WERI-Rb-1 (cell line): ENCODE measurements around the gene GLUL.

Experiments
- DNase-seq: peaks from one replicate; pipeline ENCODE4 v3.0.0-alpha.2; 2020
- H3K27ac ChIP-seq: fragments of 250-450 bp; sonication (Bioruptor Pico); 2 replicates; pipeline ENCODE4 v1.5.1; 2020; ENCODE audit warnings: mild to moderate bottlenecking, moderate library complexity
- H3K27me3 ChIP-seq: fragments of 250-450 bp; sonication (Bioruptor Pico); 2 replicates; pipeline ENCODE4 v1.5.1; 2021; ENCODE audit warnings: mild to moderate bottlenecking, low read depth, moderate library complexity; ENCODE audit not compliant: insufficient read depth, severe bottlenecking
- H3K36me3 ChIP-seq: fragments of 250-450 bp; sonication (Bioruptor Pico); 2 replicates; pipeline ENCODE4 v1.5.1; 2020; ENCODE audit warnings: mild to moderate bottlenecking, moderate library complexity
- H3K4me3 ChIP-seq: 2 replicates; pipeline ENCODE4 v1.5.1; 2011; ENCODE audit warnings: low read depth, mild to moderate bottlenecking, control low read depth, low read length
- H3K9me3 ChIP-seq: fragments of 250-450 bp; sonication (Bioruptor Pico); 2 replicates; pipeline ENCODE4 v1.5.1; 2021; ENCODE audit warnings: mild to moderate bottlenecking, moderate library complexity; ENCODE audit not compliant: severe bottlenecking
- TF ChIP-seq, protein P1 (sequence below): IDR thresholded peaks from 2 replicates; pipeline ENCODE4 v1.5.1; 2011; ENCODE audit warnings: low read depth, mild to moderate bottlenecking, control low read depth, inconsistent platforms, low read length

The GLUL gene

DNA sequence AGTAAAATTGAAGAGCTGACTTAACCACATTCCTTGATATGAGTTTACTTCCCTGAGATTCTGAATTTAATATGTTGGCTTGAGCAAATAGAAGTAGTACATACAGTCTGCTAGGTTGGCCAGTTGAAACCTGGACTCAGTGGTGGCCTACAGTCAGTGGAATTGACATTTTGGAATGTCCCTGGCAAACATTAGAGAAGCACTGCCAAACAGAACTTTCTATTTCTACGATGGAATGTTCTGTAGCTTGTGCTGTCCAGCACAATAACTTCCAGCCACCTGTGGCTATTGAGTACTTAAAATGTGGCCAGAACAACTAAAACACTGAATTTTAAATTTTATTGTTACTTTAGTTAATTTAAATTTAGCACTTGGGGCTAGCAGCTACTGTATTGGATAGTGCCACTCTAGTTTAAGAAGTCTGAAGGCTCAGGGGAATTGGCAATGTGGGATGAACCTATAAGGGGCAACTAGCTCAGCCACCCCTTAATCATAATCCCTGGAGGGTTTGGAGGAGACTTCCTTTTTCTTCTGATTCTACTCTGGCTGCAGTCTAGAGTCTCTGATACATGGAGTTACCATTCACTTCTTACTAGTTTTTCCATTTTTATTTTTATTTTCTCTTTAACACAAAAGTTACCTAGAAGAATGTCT, 19.2 kb upstream of the GLUL start:
- no peaks in the 10 kb centered on the region for H3K27me3 ChIP-seq
- no peak overlapping the region for H3K4me3 ChIP-seq
- TF ChIP-seq, protein P1, sequence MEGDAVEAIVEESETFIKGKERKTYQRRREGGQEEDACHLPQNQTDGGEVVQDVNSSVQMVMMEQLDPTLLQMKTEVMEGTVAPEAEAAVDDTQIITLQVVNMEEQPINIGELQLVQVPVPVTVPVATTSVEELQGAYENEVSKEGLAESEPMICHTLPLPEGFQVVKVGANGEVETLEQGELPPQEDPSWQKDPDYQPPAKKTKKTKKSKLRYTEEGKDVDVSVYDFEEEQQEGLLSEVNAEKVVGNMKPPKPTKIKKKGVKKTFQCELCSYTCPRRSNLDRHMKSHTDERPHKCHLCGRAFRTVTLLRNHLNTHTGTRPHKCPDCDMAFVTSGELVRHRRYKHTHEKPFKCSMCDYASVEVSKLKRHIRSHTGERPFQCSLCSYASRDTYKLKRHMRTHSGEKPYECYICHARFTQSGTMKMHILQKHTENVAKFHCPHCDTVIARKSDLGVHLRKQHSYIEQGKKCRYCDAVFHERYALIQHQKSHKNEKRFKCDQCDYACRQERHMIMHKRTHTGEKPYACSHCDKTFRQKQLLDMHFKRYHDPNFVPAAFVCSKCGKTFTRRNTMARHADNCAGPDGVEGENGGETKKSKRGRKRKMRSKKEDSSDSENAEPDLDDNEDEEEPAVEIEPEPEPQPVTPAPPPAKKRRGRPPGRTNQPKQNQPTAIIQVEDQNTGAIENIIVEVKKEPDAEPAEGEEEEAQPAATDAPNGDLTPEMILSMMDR = no peak
- H3K9me3 ChIP-seq = no peaks in the 10 kb centered on the region
- H3K27ac ChIP-seq = no peak overlapping the region
- DNase-seq = no peak
- H3K36me3 ChIP-seq = no peaks in the 10 kb centered on the region

DNA sequence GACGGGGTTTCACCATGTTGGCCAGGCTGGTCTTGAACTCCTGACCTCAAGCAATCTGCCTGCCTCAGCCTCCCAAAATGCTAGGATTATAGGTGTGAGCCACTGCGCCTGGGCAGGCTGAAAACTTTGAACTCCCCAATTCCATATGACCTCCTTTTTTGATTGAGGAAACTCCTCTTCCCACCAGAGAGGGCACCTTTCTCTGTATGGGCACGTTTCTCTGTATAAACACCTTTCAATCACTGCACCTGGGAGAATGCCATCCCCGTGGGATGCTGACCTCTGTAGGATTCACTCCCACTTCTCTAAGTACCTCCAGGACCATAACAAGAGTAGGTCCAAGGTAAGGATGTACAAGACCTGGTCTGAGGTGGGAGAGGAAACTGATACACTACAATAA, 18.5 kb upstream of the GLUL start:
- H3K36me3 ChIP-seq = no peaks in the 10 kb centered on the region
- no peak for DNase-seq
- TF ChIP-seq, protein P1 = no peak
- no peaks in the 10 kb centered on the region for H3K27me3 ChIP-seq
- H3K9me3 ChIP-seq = no peaks in the 10 kb centered on the region
- H3K27ac ChIP-seq = no peak overlapping the region
- H3K4me3 ChIP-seq = no peak overlapping the region

DNA sequence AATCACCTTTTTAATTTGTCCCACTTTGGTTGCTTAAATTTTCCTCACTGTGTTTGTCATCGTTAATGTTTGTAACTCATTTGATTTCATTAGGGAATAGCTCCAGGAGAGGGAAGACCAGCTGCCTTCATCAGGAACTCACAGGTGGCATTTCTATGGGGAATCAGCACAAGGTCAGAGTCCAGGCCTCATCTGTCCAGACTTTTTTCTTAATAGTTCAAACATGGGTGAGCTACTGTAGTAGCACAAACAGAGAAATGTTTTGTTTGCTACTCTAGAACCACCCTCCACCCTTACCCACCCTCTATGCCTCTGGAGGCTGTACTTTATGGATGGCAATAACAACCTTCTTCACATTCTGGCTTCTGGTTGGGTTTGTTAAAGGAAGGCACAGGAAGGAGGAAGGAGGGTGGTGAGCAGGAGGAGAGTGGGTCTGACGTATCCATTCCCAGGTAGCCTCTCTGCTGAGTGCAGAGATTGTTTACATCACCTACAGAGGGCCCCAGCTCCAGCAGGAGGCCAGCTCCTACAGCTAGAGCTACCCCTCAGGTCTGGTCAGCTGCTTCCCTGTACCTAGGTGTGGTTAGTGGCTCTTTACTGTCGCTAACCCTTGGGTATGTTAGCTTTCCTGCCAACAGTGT, 17.0 kb upstream of the GLUL start:
- Histone ChIP-seq H3K9me3 (no peaks in the 10 kb centered on the region), H3K27ac (no peak overlapping the region), H3K36me3 (no peaks in the 10 kb centered on the region), H3K27me3 (no peaks in the 10 kb centered on the region), H3K4me3 (no peak overlapping the region)
- no peak for DNase-seq
- TF ChIP-seq, protein P1 = no peak

DNA sequence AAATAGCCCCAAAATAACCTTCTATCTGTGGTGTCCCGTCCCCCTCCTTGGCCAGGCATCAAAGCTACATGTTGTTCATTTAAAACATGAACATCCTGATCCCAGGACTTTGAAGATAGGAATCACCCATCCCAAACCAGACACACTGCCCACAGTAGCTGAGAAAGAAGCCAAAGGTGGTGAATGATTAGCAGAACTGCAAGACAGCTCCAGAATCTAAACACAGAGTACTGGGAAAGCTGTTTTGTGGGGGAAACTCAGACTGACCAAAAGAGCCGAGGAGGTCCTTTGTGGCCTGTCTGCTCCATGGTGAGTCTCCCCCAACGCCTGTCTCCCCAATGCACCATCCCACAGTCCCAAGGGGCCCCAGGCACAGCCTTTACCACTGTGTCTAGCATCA, 16.1 kb upstream of the GLUL start:
- Histone ChIP-seq H3K27me3 (no peaks in the 10 kb centered on the region), H3K4me3 (no peak overlapping the region), H3K36me3 (no peaks in the 10 kb centered on the region), H3K27ac (no peak overlapping the region), H3K9me3 (no peaks in the 10 kb centered on the region)
- no peak for DNase-seq
- TF ChIP-seq, protein P1 = no peak

DNA sequence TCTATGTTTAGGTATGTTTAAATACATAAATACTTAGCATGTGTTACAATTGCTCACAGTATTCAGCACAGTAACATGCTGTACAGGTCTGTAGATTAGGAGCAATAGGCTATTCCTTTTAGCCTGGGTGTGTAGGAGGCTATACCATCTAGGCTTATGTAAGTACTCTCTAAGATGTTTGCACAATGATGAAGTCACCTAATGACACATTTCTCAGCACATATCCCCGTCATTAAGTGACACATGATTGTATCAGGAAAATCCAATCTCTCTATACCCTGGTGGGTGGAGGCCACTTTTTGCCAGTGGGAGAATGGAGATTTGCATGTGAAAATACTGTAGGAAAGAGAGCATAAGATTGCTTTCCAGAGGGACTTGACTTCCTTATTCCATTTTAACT, 14.4 kb upstream of the GLUL start:
- Histone ChIP-seq H3K4me3 (no peak overlapping the region), H3K27ac (no peak overlapping the region), H3K27me3 (no peaks in the 10 kb centered on the region), H3K36me3 (no peaks in the 10 kb centered on the region), H3K9me3 (no peaks in the 10 kb centered on the region)
- TF ChIP-seq, protein P1 = no peak
- no peak for DNase-seq

DNA sequence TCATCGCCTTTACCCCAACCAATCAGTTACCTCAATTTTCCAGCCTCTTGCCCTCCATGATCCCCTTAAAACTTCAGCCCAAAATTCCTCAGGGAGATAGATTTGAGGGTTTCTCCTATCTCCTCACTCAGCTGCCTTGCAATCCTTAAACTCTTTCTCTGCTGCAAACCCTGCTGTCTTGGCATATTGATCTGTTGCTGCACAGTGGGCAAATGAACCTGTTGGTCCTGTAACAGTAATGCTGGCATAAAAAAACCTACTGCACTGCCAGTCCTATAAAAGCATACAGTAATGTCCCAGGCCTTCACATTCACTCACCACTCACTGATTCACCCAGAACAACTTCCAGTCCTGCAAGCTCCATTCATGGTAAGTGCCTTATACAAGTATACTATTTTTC, 14.0 kb upstream of the GLUL start:
- H3K27ac ChIP-seq = no peak overlapping the region
- no peaks in the 10 kb centered on the region for H3K9me3 ChIP-seq
- no peaks in the 10 kb centered on the region for H3K27me3 ChIP-seq
- no peak for DNase-seq
- TF ChIP-seq, protein P1 = no peak
- H3K36me3 ChIP-seq = no peaks in the 10 kb centered on the region
- H3K4me3 ChIP-seq = no peak overlapping the region
